ENCODE results near the gene PID1. TPM values are rescaled to one million over a fixed set of nuclear protein-coding genes. Genes with fewer than 3 reads are reported as not detected.

Gene PID1
- total RNA-seq, 2 experiments from 2014 or later: not detected

DNA sequence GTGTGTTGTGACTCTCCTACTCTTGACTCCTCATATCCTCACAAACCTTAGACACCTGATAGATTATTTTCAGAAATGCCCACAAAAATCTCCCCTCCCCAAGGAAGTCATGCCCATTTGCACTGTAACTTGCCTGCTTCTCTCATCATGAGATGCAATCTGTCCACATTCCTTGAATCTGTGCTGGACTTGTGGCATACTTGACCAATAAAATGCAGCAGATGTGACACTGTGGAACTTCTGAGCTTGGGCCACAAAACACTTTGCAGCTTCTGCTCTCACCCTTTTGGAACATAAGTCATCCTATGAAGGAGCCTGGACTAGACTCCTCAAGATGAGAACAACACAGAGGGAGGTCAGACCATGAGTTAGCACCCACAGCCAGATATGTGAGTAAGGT, 4.4 kb upstream of the PID1 start:
- ChIA-PET CTCF (no interaction called here), POLR2A (no interaction called here)
- Mint-ChIP-seq H3K27ac (no peak overlapping the region), H3K27me3 (peaks cover 14% of the 10 kb centered on the region), H3K9me3 (no peaks in the 10 kb centered on the region), H3K36me3 (ENCODE audit: low read depth) (no peaks in the 10 kb centered on the region), H3K4me3 (no peak overlapping the region), H3K4me1 (no peaks in the 10 kb centered on the region)
- DNase-seq: no peak

DNA sequence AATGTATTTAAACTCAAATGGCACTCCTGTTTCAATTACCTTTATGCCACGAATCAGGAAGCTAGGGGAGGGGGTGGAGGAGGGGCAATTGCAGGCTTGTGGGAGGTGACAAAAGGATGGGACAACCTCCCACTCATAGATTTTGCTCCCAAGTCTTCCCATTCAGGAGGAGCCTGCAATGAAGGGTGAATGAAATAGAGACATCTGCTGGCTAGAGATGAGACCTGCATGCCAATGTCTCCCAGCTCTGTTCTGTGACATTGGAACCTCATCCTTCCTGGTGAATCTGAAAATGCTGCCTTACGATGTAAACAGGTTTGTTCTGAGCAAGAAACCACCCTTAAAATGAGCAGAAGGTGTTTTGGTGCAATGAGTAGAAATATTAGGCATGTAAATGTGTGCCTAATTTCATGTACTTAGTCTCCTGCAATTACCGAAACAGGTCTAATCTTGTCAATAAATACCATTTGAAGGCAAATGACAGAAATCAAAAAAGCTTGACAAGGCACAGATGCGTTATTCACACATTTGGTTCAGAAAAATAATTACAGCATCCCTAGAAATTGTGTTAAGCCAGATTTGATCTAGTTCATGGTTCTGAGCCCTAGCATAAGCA, 2.7 kb upstream of the PID1 start:
- H3K27ac Mint-ChIP-seq: no peak overlapping the region
- no peaks in the 10 kb centered on the region for H3K36me3 Mint-ChIP-seq (ENCODE audit: low read depth)
- CTCF ChIA-PET: interaction anchor here (1.1 kb wide), 1 partner anchor 9 kb away, joined by 3 read pairs; no protein-coding TSS in a partner anchor
- DNase-seq: no peak
- peaks cover 24% of the 10 kb centered on the region for H3K27me3 Mint-ChIP-seq
- H3K4me3 Mint-ChIP-seq: no peak overlapping the region
- H3K9me3 Mint-ChIP-seq: no peaks in the 10 kb centered on the region
- no peaks in the 10 kb centered on the region for H3K4me1 Mint-ChIP-seq
- POLR2A ChIA-PET: interaction anchor here (0.7 kb wide), 1 partner anchor 299 kb away, joined by 4 read pairs; no protein-coding TSS in a partner anchor

DNA sequence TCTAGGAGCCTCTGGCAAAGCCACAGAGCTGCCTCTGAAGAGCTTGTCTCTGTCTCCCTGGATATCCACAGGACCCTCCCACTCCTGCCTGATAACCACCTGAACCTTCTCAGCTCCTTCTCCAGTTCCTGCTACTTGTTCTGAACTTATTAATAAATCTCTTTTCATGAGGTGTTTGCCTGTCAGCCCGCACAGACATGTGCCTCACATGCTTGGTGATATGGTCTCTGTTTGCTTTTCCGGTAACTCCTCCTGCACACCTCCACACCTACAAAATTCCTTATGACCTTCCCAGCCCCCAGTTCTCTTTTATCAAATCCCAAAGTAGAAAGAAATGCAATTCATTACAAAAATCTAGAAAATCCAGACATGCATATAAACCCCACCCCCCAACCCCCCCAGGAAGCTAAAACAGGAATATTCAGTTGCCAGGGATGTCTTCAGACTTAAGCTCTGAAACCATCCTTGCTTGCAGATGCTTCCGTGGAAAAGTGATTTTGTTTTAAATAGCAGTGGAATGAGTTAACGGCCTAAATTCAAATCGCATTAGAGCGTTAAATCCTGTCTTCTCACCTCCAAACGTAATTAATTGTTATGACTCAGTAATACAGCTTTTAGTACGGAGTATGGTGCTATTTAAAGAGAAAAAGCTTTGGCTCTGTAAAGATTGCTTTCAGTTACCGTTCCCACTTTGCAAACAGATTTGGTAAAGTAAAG, 2.1 kb upstream of the PID1 start:
- H3K9me3 Mint-ChIP-seq: no peaks in the 10 kb centered on the region
- H3K36me3 Mint-ChIP-seq (ENCODE audit: low read depth): no peaks in the 10 kb centered on the region
- ChIA-PET POLR2A (interaction anchor here (0.7 kb wide), 1 partner anchor 299 kb away, joined by 4 read pairs; no protein-coding TSS in a partner anchor), CTCF (interaction anchor here (1.1 kb wide), 1 partner anchor 9 kb away, joined by 3 read pairs; no protein-coding TSS in a partner anchor)
- no peaks in the 10 kb centered on the region for H3K4me1 Mint-ChIP-seq
- no peak for DNase-seq
- H3K27me3 Mint-ChIP-seq: peaks cover 24% of the 10 kb centered on the region
- H3K27ac Mint-ChIP-seq: no peak overlapping the region
- no peak overlapping the region for H3K4me3 Mint-ChIP-seq

DNA sequence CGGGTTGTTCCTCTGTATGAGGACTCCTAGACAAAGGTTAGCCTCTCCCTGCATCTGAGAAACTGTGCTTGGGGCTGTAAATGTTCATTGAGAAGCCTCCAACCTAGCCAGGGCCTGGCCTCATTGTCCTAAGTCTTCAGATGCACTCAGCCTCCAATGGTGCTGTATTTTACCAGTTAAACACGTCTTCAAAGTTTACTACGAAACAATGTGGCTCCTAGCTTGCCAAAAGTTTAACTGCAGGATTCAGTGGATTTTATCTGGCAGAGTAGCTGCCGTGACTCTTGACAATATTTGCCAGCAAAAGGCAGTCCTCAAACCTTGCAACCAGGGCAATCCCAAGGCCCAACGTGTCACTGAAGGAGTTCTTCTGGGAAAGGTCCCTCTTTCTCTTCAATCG, 1.1 kb downstream of the PID1 start:
- H3K4me1 Mint-ChIP-seq: no peaks in the 10 kb centered on the region
- POLR2A ChIA-PET: no interaction called here
- CTCF ChIA-PET: no interaction called here
- DNase-seq: no peak
- H3K4me3 Mint-ChIP-seq: no peak overlapping the region
- no peaks in the 10 kb centered on the region for H3K9me3 Mint-ChIP-seq
- H3K27me3 Mint-ChIP-seq: peaks cover 24% of the 10 kb centered on the region
- no peaks in the 10 kb centered on the region for H3K36me3 Mint-ChIP-seq (ENCODE audit: low read depth)
- H3K27ac Mint-ChIP-seq: no peak overlapping the region

DNA sequence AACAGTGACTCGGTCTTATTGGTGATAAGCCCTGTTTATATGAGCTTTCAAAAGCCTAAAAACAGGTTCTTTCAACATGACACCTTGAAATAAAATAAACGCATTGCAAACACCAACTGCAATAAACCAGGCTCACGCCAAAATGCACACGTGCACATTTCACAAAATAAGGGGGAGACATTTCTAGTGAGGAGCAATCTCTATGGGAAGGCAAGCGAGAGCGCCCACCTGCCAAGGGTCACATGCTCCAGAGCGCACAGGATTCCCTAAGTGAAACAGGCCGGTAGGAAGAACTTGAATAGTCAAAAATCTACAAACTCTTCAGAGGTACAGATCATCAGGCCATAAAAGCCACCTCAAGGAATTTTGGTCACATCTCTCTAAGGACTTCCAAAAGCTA, 1.9 kb downstream of the PID1 start:
- Mint-ChIP-seq H3K4me3 (no peak overlapping the region), H3K9me3 (no peaks in the 10 kb centered on the region), H3K4me1 (no peaks in the 10 kb centered on the region), H3K36me3 (ENCODE audit: low read depth) (no peaks in the 10 kb centered on the region), H3K27ac (no peak overlapping the region), H3K27me3 (peaks cover 24% of the 10 kb centered on the region)
- DNase-seq: no peak
- ChIA-PET POLR2A (no interaction called here), CTCF (no interaction called here)

DNA sequence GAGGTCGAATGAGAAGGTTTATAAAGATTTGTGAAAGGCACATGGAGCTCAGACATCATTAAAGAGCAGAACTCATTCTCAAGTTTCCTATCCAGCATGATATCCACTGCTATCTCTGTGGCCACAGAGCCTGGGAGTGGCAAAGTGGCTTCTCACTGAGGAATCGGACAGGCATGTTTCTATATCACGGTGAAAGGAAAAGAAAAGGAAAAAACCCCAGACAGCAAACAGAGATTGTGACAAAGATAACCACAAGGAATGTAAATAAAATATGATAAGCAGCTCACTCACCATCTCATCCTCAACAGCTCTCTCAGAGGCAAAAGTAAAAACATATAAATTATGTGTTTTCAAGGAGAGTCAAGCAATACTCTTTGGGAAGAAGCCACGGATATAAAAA, 2.5 kb downstream of the PID1 start:
- POLR2A ChIA-PET: no interaction called here
- no peak for DNase-seq
- Mint-ChIP-seq H3K27ac (no peak overlapping the region), H3K36me3 (ENCODE audit: low read depth) (no peaks in the 10 kb centered on the region), H3K4me3 (no peak overlapping the region), H3K4me1 (no peaks in the 10 kb centered on the region), H3K9me3 (no peaks in the 10 kb centered on the region), H3K27me3 (peaks cover 24% of the 10 kb centered on the region)
- CTCF ChIA-PET: no interaction called here

DNA sequence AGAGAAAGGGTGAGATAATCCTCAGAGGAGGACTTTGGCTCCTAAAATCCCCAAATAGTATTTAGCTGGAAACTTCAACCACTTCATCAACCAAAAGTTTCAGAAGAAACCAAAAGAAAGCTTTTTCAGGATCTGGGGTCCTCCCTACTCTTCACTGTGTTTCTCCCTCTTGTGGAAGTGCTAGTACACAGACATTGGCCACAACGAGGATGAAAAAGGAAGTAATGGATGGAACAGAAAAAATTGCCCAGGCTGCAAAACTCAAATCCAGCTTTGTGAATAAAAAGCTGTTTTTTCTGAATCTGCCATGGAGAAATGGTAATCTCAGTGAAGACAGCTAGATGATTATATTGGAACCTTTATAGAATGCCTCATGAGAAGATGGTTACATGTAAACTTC, 4.0 kb downstream of the PID1 start:
- no peaks in the 10 kb centered on the region for H3K36me3 Mint-ChIP-seq (ENCODE audit: low read depth)

DNA sequence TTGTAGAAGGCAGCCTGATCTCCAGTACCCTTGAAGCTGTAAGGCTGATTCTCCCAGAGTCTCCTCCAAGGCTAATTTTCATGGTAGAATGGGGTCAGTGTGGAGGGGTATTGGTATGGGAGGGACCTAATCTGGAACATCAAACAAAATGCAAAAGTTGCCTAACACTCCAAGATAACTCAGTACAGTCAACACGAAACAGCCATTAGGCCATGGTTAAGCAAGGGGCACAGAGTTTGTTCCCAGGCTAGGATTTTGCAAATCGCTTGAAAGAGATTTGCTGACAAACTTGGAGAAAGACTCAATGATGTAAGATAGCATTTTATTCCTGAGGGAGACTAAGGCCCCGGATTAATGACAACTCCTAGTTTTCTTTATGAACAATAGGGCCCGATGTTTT, 5.4 kb downstream of the PID1 start:
- no peak for DNase-seq
- POLR2A ChIA-PET: no interaction called here
- H3K27ac Mint-ChIP-seq: no peak overlapping the region
- H3K9me3 Mint-ChIP-seq: no peaks in the 10 kb centered on the region
- no peaks in the 10 kb centered on the region for H3K4me1 Mint-ChIP-seq
- CTCF ChIA-PET: no interaction called here
- H3K27me3 Mint-ChIP-seq: peaks cover 12% of the 10 kb centered on the region
- no peaks in the 10 kb centered on the region for H3K36me3 Mint-ChIP-seq (ENCODE audit: low read depth)
- H3K4me3 Mint-ChIP-seq: no peak overlapping the region

More for the DNA sequence above, 4.0 kb downstream of the PID1 start:
- no peak overlapping the region for H3K27ac Mint-ChIP-seq
- POLR2A ChIA-PET: no interaction called here
- H3K4me3 Mint-ChIP-seq: no peak overlapping the region
- no peak for DNase-seq
- H3K4me1 Mint-ChIP-seq: no peaks in the 10 kb centered on the region
- H3K9me3 Mint-ChIP-seq: no peaks in the 10 kb centered on the region
- CTCF ChIA-PET: interaction anchor here (0.6 kb wide), 1 partner anchor 1465 kb away, joined by 4 read pairs; no protein-coding TSS in a partner anchor
- H3K27me3 Mint-ChIP-seq: peaks cover 19% of the 10 kb centered on the region

DNA sequence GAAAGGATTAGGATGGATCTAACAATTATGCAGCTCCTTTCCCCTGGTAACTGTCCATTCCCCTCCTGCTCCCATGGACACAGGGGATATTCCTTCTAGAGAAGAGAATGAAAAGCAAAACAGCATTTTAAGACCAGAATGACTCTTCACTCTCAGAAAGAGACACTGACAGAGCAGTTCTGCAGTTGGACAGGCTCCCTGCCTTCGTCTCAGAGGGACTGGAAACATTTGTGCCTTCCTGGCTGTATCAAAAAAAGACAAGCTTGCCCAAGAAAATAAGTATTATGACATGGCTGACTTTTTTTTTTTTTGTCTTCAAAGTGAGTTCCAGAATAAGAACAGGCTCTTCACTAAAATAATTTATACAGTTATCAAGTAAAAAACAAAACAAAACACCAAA, 9.5 kb downstream of the PID1 start:
- Mint-ChIP-seq H3K27me3 (no peaks in the 10 kb centered on the region), H3K4me1 (no peaks in the 10 kb centered on the region), H3K4me3 (no peak overlapping the region), H3K9me3 (peaks cover 2% of the 10 kb centered on the region), H3K36me3 (ENCODE audit: low read depth) (no peaks in the 10 kb centered on the region), H3K27ac (no peak overlapping the region)
- CTCF ChIA-PET: interaction anchor here (0.6 kb wide), 1 partner anchor 1506 kb away, joined by 3 read pairs; no protein-coding TSS in a partner anchor
- POLR2A ChIA-PET: no interaction called here
- DNase-seq: no peak

DNA sequence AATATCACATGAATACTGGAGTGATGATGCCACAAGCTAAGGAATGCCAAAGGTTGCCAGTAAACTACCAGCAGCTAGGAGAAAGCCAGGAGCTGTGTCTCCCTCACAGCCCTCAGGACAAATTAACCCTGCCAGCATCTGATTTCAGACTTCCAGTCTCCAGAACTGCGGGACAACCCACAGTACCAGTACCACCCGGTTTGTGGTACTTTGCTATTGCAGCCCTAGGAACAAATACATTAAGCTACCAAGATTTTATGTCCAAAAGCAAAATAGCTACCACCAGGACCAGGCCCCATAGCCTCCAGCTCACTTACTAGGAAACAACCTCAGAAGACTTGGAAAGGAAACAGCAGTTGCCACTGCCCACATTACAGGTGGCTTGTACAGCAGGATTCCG, 10.0 kb downstream of the PID1 start:
- no peak for DNase-seq
- peaks cover 2% of the 10 kb centered on the region for H3K9me3 Mint-ChIP-seq
- CTCF ChIA-PET: interaction anchor here (0.6 kb wide), 1 partner anchor 1505 kb away, joined by 3 read pairs; no protein-coding TSS in a partner anchor
- POLR2A ChIA-PET: no interaction called here
- H3K36me3 Mint-ChIP-seq (ENCODE audit: low read depth): no peaks in the 10 kb centered on the region
- H3K27me3 Mint-ChIP-seq: no peaks in the 10 kb centered on the region
- H3K27ac Mint-ChIP-seq: no peak overlapping the region
- no peaks in the 10 kb centered on the region for H3K4me1 Mint-ChIP-seq
- no peak overlapping the region for H3K4me3 Mint-ChIP-seq

DNA sequence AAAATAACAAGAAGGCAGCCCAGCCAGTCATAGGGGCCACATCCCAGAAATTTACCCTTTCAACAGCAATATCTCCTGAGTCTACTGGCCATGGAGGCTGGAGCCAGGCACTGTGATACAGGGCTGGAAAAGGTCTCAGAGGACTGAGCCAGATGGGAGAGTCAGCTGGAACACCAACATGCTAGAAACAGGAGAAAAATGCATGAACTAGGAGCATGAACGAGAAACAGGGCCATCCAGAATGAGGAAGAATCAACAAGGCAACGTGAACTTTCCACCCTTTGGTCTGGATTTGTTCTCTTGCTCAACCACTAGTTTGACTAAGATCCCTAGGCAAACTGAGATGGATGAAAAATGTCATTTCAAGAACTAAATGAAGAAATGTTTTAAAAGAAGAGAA, 13.1 kb downstream of the PID1 start:
- CTCF ChIA-PET: interaction anchor here (0.5 kb wide), 1 partner anchor 132 kb away, joined by 3 read pairs; no protein-coding TSS in a partner anchor
- Mint-ChIP-seq H3K4me1 (no peaks in the 10 kb centered on the region), H3K4me3 (no peak overlapping the region), H3K27me3 (no peaks in the 10 kb centered on the region), H3K27ac (no peak overlapping the region), H3K36me3 (ENCODE audit: low read depth) (no peaks in the 10 kb centered on the region), H3K9me3 (peaks cover 2% of the 10 kb centered on the region)
- POLR2A ChIA-PET: no interaction called here
- DNase-seq: no peak

DNA sequence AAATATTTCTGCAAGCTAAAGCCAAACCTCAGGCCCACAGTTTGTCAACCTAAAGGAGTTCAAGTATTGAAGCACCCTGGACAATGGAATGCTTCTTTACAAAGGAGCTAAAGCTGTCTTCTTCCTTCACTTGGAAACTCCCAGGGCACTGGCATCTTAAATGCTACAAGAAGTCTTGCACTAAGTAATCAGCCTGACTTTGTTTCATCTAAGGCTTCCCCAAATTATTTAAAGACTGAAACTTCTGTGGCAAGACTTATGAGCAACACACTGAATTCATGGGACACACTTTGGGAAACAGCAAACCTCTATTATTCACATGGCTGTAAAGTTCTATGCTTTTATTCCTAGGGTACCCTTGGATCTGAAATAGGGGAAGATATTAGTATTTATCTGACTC, 14.7 kb downstream of the PID1 start:
- Mint-ChIP-seq H3K9me3 (peaks cover 2% of the 10 kb centered on the region), H3K4me1 (no peaks in the 10 kb centered on the region), H3K4me3 (no peak overlapping the region), H3K27ac (no peak overlapping the region), H3K36me3 (ENCODE audit: low read depth) (no peaks in the 10 kb centered on the region), H3K27me3 (no peaks in the 10 kb centered on the region)
- DNase-seq: no peak
- ChIA-PET CTCF (no interaction called here), POLR2A (no interaction called here)

DNA sequence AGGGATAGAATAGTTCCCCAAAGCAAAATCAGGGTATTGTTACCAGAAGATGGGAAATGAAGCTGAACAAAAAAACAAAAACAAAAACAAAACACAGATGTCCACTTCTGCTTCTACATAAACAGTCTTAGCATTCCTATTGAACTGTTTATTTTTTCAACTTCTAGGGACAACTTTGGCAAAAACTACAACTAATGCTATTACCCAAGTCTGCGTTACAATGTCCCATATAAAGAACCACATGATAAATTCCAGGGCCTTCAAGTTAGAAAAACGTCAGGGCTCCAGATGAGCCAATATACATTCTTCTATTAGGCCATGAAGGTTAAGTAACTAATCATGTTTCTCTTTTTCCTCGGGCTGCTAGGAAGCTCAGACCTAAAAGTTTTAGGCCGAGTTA, 16.9 kb downstream of the PID1 start:
- ChIA-PET POLR2A (no interaction called here), CTCF (no interaction called here)
- DNase-seq: no peak
- H3K27me3 Mint-ChIP-seq: no peaks in the 10 kb centered on the region
- H3K36me3 Mint-ChIP-seq (ENCODE audit: low read depth): no peaks in the 10 kb centered on the region
- H3K27ac Mint-ChIP-seq: no peak overlapping the region
- no peaks in the 10 kb centered on the region for H3K4me1 Mint-ChIP-seq
- no peaks in the 10 kb centered on the region for H3K9me3 Mint-ChIP-seq
- no peak overlapping the region for H3K4me3 Mint-ChIP-seq

DNA sequence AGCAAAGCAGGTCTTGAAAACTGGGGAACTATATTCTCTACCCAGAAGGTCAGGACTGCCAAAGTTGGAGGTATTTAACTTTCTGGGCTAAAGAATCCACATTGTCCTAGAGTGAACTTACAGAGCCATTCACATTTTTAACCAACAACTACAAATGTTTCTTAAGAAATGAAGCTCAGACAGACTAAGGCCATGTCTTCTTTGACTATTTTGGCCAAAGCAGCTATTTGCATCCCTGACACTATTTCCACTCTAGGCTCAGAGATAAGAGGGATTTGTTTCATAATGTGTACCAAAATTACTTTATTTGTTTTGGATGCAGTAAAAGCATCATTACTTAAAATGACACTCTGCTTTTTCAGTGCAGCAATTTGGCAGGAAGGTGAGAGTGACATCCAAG, 18.1 kb downstream of the PID1 start:
- Mint-ChIP-seq H3K27ac (no peak overlapping the region), H3K4me3 (no peak overlapping the region), H3K9me3 (no peaks in the 10 kb centered on the region), H3K27me3 (no peaks in the 10 kb centered on the region), H3K36me3 (ENCODE audit: low read depth) (no peaks in the 10 kb centered on the region), H3K4me1 (no peaks in the 10 kb centered on the region)
- POLR2A ChIA-PET: no interaction called here
- DNase-seq: no peak
- CTCF ChIA-PET: no interaction called here

Data from activated CD4-positive, alpha-beta T cell treated with anti-CD3 and anti-CD28 coated beads, Interleukin-2, amount 10 ng/mL, durations not matched to agents 7 days and 5 days (primary cell).